ENCODE results near the gene SGCG.
"Not testable (repeated sequence)": the region's sequence is repeated elsewhere in the genome, so short reads cannot be mapped to it uniquely, and the experiment has no call there.

SGCG gene

GRCh38 chr13:23180711-23181110 lies at the start of gene SGCG:
TSS of gene SGCG (plus strand) at chr13:23180979. CDS start at chr13:23203695, 22,716 bp downstream.
- no peak for DNase-seq (ENCODE audit: low spot score)

- no peak for DNase-seq (ENCODE audit: low spot score)
Measured at GRCh38 chr13:23134542-23134941, 46.2 kb upstream of the SGCG start.

- DNase-seq (ENCODE audit: low spot score): no peak
Measured at GRCh38 chr13:23140492-23140891, 40.3 kb upstream of the SGCG start.

- no peak for DNase-seq (ENCODE audit: low spot score)
Measured at GRCh38 chr13:23141964-23142363, 38.8 kb upstream of the SGCG start.

GRCh38 chr13:23142607-23143006 lies 38.2 kb upstream of the SGCG start:
- not testable (repeated sequence) for DNase-seq (ENCODE audit: low spot score)

- no peak for DNase-seq (ENCODE audit: low spot score)
Measured at GRCh38 chr13:23144431-23144830, 36.3 kb upstream of the SGCG start.

- no peak for DNase-seq (ENCODE audit: low spot score)
Measured at GRCh38 chr13:23146006-23146405, 34.8 kb upstream of the SGCG start.

- DNase-seq (ENCODE audit: low spot score): no peak
Measured at GRCh38 chr13:23146811-23147625, 33.8 kb upstream of the SGCG start.

GRCh38 chr13:23147827-23148226 lies 33.0 kb upstream of the SGCG start:
- no peak for DNase-seq (ENCODE audit: low spot score)

- no peak for DNase-seq (ENCODE audit: low spot score)
Measured at GRCh38 chr13:23157781-23158180, 23.0 kb upstream of the SGCG start.

GRCh38 chr13:23159205-23159759 lies 21.5 kb upstream of the SGCG start:
- peak; percentile 21 for DNase-seq (ENCODE audit: low spot score)

- no peak for DNase-seq (ENCODE audit: low spot score)
Measured at GRCh38 chr13:23159760-23160637, 20.8 kb upstream of the SGCG start.

- no peak for DNase-seq (ENCODE audit: low spot score)
Measured at GRCh38 chr13:23160638-23161480, 19.9 kb upstream of the SGCG start.

GRCh38 chr13:23161481-23161825 lies 19.3 kb upstream of the SGCG start:
- no peak for DNase-seq (ENCODE audit: low spot score)

GRCh38 chr13:23175920-23176319 lies 4.9 kb upstream of the SGCG start:
- DNase-seq (ENCODE audit: low spot score): no peak

GRCh38 chr13:23182142-23182541 lies 1.4 kb downstream of the SGCG start:
- DNase-seq (ENCODE audit: low spot score): no peak

GRCh38 chr13:23183292-23183691 lies 2.5 kb downstream of the SGCG start:
- no peak for DNase-seq (ENCODE audit: low spot score)

GRCh38 chr13:23185542-23185941 lies 4.8 kb downstream of the SGCG start:
- no peak for DNase-seq (ENCODE audit: low spot score)

- no peak for DNase-seq (ENCODE audit: low spot score)
Measured at GRCh38 chr13:23201870-23202269, 21.1 kb downstream of the SGCG start.

GRCh38 chr13:23202383-23202782 lies 21.6 kb downstream of the SGCG start:
- no peak for DNase-seq (ENCODE audit: low spot score)

GRCh38 chr13:23203516-23203915 lies 22.7 kb downstream of the SGCG start:
- DNase-seq (ENCODE audit: low spot score): no peak

GRCh38 chr13:23205807-23206206 lies 25.0 kb downstream of the SGCG start:
- DNase-seq (ENCODE audit: low spot score): no peak

Data from hepatic stellate cell (primary cell).